ENCODE data around the gene AOC1.

AOC1 gene

DNA sequence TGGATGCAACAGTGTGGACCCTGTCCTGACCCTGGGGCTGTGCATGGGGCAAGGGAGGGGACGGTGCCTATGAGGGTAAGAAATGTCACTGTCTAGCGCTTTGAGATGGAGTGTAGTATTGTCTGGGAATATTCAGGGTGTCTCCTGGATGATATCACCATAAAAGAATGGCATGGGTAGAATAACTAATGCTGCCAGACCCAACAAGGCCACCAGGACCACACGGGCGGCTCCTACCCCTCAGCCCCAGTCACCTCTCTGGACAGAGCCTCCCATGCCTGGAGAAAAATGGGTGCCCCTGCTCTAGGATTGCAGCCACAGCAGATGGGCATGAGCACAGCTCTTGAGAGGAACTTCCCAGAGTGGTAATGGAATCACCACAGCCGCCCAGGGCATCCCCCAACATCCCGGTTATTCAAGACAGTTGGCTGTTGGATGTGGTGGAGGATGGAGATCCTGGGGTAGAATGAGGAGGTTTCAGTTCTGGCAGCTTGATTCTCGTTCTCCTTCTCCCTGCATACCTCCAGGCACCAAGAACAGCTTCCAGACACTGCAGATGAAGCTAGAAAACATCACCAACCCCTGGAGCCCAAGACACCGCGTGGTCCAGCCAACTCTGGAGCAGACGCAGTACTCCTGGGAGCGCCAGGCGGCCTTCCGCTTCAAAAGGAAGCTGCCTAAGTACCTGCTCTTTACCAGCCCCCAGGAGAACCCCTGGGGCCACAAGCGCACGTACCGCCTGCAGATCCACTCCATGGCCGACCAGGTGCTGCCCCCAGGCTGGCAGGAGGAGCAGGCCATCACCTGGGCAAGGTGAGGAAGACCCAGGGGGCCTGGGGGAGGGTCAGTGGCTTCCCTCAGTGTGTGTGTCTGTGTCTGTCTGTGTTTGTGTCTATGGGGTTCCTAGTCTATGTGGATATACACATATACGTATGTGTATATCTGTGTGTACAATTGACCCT is 6.2 kb downstream of the AOC1 start:
- DNase-seq, result no peak

DNA sequence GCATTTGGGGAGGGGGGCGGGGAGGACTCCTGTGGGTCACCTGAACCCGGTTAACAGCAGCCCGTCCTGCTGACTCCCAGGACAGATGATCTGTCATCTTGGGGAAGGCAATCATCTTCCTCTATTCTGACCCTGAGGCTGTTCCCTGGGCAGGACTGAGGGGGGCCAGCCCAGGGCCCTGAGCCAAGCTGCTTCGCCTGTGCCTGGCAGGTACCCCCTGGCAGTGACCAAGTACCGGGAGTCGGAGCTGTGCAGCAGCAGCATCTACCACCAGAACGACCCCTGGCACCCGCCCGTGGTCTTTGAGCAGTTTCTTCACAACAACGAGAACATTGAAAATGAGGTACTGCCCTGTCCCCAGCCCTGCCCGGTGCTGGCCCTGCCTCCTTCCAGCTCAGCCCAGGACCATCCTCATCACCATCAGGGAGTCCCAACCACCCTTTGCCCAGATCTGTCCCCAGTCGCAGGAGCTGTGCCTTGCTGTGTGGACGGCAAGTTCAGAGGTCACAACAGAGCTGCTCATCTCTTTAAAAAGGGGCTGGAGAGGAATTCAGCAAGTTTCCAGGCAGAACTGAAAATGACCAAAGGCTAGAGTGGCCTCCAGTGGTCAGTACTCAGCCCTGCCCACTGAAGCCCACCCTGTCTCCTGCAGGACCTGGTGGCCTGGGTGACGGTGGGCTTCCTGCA is 8.1 kb downstream of the AOC1 start:
- no peak for DNase-seq

DNA sequence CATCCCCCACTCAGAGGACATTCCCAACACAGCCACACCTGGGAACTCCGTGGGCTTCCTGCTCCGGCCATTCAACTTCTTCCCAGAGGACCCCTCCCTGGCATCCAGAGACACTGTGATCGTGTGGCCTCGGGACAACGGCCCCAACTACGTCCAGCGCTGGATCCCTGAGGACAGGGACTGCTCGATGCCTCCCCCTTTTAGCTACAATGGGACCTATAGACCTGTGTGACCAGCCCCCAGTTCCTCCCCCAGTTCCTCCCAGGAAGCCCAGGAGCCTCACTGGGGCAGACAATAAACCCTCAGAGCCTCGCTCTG is 8.6 kb downstream of the AOC1 start:
- no peak for DNase-seq

DNA sequence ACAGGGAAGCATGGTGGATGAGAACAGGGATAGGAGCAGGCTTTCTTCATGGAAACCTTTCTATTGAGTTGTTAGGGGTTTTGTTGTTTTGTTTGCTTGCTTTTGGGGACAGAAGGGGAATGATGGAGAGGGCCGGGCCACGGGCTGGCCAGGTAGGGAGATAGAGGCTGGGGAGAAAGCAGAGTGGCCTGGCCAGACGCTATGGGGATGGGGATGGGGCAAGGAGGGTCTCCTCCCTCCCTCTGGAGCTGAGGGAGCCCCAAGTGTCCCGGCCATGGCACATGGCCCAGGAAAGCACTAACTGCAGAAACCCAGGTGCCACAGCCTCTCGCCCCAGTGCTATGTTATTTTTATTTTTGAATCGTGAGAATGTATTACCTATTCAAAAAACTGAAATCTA is 10.0 kb downstream of the AOC1 start:
- DNase-seq, result no peak

DNA sequence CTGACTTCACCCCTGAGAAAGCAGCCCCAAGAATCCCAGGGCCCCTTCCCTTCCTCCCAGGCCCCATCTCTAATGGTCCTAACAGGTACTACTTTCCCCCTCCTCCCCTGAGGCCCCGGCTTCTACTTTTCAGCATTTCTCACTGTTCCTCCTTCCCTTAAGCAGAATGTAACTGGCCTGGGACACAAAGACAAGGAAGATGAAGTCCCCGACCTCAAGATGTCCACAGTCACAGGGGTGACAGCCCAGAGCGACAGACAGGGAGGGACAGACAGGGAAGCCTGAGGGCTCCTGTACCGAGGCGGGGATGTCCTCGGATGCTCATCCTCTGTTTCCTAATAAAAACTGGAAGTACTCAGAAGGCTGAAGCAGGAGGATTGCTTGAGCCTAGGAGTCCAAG is 11.6 kb downstream of the AOC1 start:
- no peak for DNase-seq

DNA sequence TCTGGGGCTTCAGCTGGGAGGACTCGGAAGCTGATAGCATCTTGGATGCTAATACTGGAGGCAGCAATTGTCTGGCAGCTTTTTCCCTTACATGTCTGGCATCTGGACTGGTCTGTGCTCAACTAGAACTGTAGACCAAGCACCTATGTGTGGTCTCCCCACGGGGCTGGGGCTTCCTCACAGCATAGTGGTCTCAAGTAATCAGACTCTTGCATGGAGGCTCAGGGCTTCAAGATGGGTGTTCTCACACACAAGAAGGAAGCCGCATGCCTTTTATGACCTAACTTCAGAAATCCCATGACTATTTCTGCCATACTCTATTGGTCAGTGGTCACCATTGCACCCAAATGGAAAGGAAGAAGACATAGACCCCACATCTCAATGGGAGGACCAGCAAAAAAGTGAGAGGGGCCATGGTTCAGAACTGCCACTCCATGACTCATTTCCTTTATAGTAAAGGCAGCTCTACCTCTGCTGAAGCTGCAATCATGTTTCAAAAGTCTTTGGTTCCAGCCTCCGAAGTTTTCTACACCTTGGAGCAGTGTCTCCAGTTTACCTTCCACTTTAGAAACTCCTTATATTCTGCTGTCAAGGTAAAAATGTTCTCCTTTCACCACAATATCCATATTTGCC is 14.7 kb downstream of the AOC1 start:
- no peak for DNase-seq

DNA sequence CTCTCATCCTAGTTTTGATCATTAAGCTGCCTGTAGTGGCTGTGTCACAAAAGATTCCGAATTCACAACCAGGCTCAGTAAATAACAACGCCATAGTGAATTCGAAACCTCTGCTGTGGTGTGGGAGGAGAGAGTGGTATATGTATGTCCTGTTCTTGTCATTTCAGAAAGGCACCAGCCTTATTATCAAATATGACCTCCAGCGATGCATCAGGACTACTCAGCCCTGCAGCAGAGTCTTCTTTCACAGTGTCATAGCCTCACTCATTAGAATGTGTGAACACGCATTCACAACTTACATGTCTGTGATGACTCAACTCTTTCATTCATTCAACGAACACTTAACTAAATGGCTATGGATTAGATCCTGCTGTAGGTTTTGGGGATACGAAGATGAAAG is 15.3 kb downstream of the AOC1 start:
- no peak for DNase-seq

DNA sequence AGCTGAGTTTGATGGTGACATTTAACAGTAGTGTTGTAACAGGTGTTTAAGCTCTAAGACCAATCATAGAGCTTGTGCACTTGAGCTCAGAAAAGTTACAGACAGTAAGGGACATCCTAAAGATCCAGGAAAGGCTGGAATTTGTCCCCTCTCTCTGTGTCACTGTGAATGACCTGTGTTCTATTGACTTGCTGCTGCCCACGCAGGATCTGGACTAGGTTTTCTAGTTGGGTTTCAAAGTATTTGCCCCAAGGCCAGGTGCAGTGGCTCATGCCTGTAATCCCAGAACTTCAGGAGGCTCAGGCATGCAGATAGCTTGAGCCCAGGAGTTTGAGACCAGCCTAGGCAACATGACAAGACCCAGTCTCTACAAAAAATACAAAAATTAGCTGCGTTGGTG is 17.1 kb downstream of the AOC1 start:
- no peak for DNase-seq

DNA sequence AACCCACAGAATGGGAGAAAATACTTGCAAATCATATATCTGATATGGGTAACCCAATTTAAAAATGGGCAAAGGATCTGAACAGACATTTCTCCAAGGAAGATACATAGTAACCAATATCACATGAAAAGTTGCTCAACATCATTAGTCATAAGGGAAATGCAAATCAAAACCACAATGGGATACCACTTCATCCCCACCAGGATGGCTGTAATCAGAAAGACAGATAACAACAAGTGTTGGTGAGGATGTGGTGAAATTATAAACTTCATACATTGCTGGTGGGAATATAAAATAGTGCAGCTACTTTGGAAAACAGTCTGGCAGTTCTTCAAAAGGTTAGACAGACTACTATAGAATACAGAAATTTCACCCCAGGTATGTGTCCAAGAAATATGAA is 19.3 kb downstream of the AOC1 start:
- DNase-seq, result no peak

DNA sequence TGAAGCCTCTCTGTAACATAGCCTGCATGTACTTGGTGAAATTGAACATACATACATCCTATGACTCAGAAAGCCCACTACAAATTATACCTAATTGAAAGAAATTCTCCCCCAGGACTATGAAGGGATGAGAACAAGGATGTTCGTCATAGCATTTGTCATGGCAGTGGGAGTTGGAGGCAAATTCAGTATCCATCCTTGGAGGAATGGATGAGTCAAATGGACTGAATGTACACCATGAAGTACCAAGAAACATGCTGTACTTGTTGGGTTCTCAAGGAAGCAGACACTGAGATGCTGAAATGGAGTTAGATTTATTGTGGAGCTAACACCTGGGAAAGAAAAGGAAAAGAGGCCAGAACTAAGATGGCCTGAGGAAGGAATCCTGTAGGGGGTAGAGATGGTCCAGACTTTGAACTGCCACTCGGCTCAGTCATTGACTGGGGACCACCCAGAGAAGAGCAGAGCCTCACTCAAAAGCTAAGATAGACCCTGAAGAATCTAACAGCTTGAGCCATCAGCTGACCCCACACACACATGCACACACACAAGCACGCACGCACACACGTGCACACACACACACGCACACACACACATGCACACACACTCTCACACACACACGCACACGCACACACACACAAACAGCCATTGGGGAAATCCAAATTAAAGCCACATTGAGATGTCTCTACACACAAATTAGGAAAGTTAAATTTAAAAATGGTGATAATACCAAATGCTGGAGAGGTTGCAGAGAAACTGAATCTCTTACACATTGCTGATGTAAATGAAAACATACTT is 22.3 kb downstream of the AOC1 start:
- DNase-seq, result no peak

DNA sequence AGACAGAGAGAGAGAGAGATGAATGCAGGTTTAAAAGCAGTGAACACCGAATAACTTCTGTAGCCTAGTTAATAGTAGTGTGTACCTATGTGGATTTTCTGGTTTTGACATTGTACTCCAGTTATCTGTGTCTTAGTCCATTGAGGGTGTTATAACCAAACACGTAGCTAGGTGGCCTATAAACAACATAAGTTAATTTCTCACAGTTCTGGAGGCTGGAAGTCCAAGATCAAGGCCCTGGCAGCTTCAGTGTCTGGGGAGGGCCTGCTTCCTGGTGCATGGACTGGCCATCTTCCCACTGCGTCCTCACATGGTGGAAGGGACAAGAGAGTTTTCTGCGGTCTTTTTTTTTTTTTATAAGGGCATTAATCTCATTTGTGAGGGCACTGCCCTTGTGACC is 23.5 kb downstream of the AOC1 start:
- DNase-seq, result no peak

DNA sequence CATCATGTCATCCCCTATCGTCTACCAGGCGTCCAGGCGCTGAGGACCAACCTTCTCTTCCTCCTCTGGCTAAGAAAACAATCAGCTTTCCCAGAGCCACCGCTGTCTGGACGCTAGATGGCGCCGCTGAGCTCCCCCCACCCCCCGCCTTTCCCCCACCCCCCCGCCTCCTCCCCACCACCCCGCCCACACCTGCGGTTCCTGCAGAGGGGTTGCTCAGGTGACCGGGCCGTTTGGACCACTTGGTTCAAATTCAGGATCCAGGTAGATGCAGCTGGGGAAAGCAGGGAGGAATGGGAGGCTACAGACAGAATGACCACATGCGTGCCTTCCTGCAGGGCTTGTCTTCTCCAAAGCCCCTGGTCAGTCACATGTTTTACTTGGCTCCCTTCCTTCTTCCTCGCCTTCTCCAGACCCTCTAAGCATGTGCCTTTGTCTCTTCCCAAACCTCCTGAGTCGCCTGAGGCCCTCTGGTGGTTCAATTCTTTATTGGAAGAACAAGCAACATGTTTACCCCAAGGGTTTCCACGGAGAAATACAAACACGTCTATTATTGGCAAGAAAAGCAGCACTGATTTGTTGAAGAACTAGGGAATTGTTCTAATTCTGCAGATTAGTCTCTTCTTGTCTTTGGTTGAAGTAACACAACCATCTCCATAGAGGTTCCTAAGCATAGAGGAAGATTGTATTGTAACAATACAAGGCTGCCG is 24.7 kb downstream of the AOC1 start:
- peak; percentile 51 for DNase-seq

DNA sequence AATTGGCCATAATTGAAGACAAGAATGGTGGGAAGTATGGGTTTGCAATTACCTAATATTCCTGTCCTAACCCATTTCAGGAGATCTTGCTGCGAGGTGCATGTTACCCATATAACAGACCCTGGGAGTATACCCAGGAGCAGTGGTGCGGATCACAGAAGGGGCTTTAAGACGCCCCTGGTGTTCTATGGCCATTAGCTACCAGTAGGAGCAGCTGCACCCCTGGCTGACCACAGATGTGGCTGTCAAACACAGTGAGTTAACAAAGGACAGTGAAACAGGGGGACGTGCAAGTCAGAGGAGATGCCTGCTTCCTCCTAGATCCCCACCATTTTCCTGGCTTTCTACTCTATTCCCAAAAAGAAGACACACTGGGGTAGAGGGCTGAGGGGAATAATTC is 25.2 kb downstream of the AOC1 start:
- DNase-seq, result no peak

DNA sequence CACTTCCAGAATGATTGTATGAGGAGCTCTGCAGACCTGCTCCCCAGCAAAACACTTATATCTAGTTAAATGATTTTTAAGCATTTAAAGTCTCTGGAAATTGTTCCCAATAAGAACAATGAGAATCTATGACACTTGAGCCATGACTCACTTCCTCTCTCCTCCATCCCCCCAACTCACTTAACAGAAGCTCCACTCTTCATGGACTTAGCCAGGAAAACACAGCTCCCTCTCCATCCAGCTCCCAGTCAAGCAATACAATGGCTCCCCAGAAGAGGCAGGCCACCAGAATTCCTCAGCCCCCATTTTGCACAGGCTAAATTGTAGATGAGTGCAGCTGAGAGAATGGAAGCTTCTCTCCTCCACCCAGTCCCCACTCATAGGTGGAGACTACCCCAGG is 27.0 kb downstream of the AOC1 start:
- DNase-seq, result no peak

DNA sequence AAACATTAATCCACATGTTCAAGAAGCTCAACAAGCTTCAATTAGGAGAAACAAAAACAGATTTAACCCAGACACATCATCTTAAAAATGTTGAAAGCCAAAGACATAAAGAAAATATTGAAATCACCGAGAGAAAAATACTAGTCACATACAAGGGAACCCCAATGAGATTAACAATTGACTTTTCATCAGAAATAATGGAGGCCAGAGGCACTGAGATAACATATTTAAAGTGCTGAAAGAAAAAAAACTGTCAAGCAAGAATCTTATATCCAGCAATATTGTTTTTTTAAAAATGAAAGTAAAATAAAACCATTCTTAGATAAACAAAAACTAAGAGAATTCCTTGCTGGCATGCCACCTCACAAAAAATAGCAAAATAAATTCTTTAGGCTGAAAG is 28.9 kb downstream of the AOC1 start:
- no peak for DNase-seq

DNA sequence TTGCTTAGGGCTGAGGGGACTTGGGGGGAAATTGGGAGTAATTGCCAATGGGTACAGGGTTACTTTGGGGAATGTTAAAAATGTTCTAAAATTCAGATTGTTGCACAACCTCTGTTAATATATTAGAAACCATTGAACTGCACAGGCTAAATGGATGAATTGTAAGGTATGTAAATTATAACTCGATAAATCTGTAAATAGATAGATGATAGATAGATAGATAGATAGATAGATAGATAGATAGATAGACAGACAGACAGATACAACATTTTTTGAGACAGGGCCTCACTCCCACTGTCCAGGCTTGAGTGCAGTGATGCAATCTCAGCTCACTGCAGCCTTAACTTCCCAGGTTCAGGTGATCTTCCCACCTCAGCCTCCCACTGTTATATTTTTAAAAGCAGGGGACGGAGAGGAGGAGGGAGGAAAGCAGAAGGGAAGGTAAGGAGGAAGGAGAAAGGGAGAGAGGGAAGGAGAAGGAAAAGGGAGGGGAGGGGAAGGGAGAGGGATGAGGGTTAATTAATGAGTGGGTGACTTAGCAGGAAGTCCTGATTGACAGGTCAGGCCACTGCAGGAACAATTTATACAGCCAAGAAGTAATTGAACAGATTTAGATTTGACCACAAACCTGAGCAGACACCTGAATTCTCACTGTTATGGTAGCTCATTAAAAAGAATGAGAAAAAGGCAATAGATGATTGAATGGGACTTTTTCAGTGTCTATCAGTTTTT is 38.7 kb downstream of the AOC1 start:
- no peak for DNase-seq

DNA sequence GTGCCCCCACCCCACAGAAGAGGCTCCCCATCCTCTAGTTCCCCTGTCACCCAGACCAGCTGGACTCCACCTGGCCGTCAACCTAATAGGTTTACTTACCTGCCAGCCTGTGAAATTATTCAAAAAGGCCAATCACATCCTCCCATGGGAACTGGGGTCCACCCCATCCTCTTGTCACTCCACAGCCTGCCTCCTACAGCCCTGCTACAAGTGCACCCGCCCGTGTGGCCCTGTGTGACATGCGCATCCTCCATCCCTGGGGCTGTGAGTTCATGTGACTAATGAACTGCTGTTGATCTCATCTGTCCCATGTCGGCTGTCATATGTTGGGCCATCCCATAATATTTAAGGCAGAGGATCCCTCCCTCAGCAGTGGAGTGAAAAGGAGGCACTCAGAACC is 39.4 kb downstream of the AOC1 start:
- no peak for DNase-seq

DNA sequence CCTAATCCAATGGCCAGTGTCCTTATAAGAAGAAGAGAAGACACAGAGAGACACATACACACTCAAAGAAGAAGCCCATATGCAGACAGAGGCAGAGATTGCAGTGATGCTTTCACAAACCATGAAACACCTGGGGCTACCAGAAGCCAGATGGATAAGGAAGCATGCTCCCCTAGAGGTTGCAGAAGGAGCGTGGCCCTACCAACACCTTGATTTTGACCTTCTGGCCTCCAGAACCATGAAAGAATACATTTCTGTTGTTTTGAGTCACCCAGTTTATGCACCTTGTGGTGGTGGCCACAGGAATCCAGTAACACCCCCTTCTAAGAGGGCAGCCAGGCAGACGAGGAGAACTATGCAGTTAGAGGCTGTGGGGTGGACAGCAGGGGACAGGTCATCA is 43.5 kb downstream of the AOC1 start:
- no peak for DNase-seq

DNA sequence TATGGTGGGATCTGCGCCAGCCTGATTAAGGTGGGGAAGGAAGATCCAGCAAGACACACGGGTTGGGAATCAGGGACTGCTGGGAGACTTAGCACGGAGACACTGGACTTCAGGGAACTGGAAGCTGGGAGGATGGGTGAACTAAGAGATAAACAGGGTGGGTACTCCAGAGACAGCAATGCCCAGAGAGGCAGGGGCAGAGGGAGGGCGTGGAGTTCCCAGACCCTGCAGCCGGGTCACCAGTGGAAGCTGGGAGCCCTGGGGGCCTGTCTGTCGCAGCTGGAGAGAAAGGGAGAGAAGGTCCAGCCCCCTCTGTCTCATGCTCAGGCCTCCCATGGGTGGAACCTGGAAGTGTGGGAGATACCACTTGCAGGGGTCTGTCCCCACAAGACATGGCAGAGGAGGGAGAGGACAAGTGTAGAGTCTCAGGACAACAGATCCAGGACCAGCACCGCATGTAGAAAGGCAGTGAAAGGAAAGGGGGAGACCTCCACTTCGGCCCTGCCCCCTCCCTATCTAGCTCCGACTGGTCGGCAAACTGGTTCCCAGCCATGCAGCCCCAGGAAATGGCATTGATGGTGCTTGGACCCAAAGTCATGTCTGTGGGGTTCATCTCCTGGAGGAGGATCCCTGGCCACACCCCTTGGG is 44.4 kb downstream of the AOC1 start:
- no peak for DNase-seq

DNA sequence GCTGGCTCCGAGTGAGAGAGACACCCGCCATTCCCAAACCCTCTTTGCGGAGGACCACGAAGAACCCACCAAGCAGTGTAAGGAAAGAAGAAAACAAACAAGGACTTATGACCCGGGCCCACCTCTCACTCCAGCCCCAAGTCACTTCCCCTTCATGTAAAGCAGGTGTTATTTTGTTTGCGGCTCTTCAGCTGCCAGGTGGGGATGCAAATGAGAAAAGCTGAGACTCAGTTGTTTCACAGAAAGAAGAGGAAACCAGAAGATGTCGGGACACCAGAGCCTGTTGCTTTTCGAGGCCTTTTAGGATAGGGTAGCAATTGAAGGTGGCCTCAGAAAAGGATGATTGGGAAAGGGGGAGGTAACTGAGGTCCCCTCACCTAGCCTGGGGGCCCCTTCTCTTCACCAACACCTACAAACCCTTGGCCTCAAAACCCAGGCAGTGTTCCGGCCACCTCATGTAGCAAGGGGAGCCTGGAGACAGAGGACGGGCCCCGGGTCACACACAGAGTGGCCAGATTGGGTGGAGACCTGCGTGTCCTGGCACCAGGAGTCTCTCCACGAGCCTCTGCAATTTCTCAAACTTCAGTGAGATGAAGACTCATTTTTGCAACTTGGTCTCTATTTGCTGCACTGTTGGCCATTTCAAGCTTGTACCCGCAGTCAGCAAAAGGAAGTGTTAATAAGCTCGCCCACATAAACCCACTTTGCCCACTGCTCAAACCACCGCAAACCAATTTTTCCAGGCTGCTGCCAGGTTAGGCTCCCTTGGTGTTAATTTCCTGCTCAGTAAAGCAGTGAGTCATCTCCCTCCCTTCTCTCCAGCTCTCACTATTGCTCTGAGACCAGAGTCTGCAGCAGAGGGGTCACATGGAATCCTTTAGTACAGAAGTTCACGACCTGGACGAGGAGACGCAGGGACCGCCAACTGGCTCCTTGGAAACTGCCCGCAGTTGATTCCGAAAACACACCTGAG is 45.5 kb downstream of the AOC1 start:
- no peak for DNase-seq
